COLO668 (cell line): ENCODE data around the gene ALDH1L2.

Source experiments
- DNase-seq: peaks from one replicate; lab custom pipeline; 2025; ENCODE audit not compliant: unreplicated experiment; lab: John Stamatoyannopoulos, UW

Gene ALDH1L2

GRCh38 chr12:105084251-105085250, at the start of gene ALDH1L2:
Gene ALDH1L2, minus strand, starts transcription at chr12:105084458. Its CDS starts 22 bp downstream, at chr12:105084436.
- peak; percentile 78 for DNase-seq

- DNase-seq, result no peak
Observed at GRCh38 chr12:105120551-105120950, 36.3 kb upstream of the ALDH1L2 start.

- no peak for DNase-seq
Observed at GRCh38 chr12:105116969-105117368, 32.7 kb upstream of the ALDH1L2 start.

- no peak for DNase-seq
Observed at GRCh38 chr12:105113094-105113493, 28.8 kb upstream of the ALDH1L2 start.

- DNase-seq, result no peak
Observed at GRCh38 chr12:105110851-105111250, 26.6 kb upstream of the ALDH1L2 start.

GRCh38 chr12:105109465-105110212, 25.4 kb upstream of the ALDH1L2 start:
- DNase-seq, result peak; percentile 22

GRCh38 chr12:105107494-105108371, 23.5 kb upstream of the ALDH1L2 start, which contains the start of gene WASHC4:
Gene WASHC4, plus strand, starts transcription at chr12:105107731. Its CDS starts 70 bp downstream, at chr12:105107801.
- peak; percentile 99 for DNase-seq

GRCh38 chr12:105107171-105107493, 22.9 kb upstream of the ALDH1L2 start:
- no peak for DNase-seq

GRCh38 chr12:105106621-105107020, 22.4 kb upstream of the ALDH1L2 start:
- no peak for DNase-seq

GRCh38 chr12:105104762-105105161, 20.5 kb upstream of the ALDH1L2 start:
- no peak for DNase-seq

GRCh38 chr12:105102673-105103072, 18.4 kb upstream of the ALDH1L2 start:
- no peak for DNase-seq

- DNase-seq, result no peak
Observed at GRCh38 chr12:105100998-105101397, 16.7 kb upstream of the ALDH1L2 start.

- no peak for DNase-seq
Observed at GRCh38 chr12:105100207-105100985, 16.1 kb upstream of the ALDH1L2 start.

- DNase-seq, result no peak
Observed at GRCh38 chr12:105099356-105099755, 15.1 kb upstream of the ALDH1L2 start.

GRCh38 chr12:105095338-105095737, 11.1 kb upstream of the ALDH1L2 start:
- peak; percentile 14 for DNase-seq

GRCh38 chr12:105092336-105092735, 8.1 kb upstream of the ALDH1L2 start:
- DNase-seq, result no peak

GRCh38 chr12:105091476-105092206, 7.4 kb upstream of the ALDH1L2 start:
- DNase-seq, result no peak

- no peak for DNase-seq
Observed at GRCh38 chr12:105090361-105090760, 6.1 kb upstream of the ALDH1L2 start.

GRCh38 chr12:105089817-105090216, 5.6 kb upstream of the ALDH1L2 start:
- DNase-seq, result no peak
